GM18508 (cell line): ENCODE data around the gene NR2E3.

Experiments
- ATAC-seq: cut with Tn5 transposase; IDR thresholded peaks from one replicate; pipeline ENCODE4 v1.9.1; 2021; ENCODE audit warnings: moderate number of reproducible peaks; ENCODE audit not compliant: insufficient read depth, unreplicated experiment

The NR2E3 gene

GRCh38 chr15:71810256-71811035 lies at the start of gene NR2E3:
TSS of gene NR2E3 (plus strand) at chr15:71810554. CDS start at chr15:71810744, 190 bp downstream.
- ATAC-seq: no peak

- no peak for ATAC-seq
Observed at GRCh38 chr15:71760852-71761251, 49.5 kb upstream of the NR2E3 start.

- no peak for ATAC-seq
Observed at GRCh38 chr15:71761649-71762048, 48.7 kb upstream of the NR2E3 start.

GRCh38 chr15:71768184-71768583 lies 42.2 kb upstream of the NR2E3 start:
- no peak for ATAC-seq

GRCh38 chr15:71773206-71773859 lies 37.0 kb upstream of the NR2E3 start:
- ATAC-seq: no peak

GRCh38 chr15:71775856-71776255 lies 34.5 kb upstream of the NR2E3 start:
- ATAC-seq: no peak

GRCh38 chr15:71776304-71776703 lies 34.0 kb upstream of the NR2E3 start:
- ATAC-seq: no peak

GRCh38 chr15:71777216-71777943 lies 33.0 kb upstream of the NR2E3 start:
- no peak for ATAC-seq

- ATAC-seq: no peak
Observed at GRCh38 chr15:71779073-71779797, 31.1 kb upstream of the NR2E3 start.

- ATAC-seq: no peak
Observed at GRCh38 chr15:71780115-71780976, 30.0 kb upstream of the NR2E3 start.

GRCh38 chr15:71781179-71781964 lies 29.0 kb upstream of the NR2E3 start:
- no peak for ATAC-seq

- no peak for ATAC-seq
Observed at GRCh38 chr15:71781965-71782265, 28.4 kb upstream of the NR2E3 start.

- no peak for ATAC-seq
Observed at GRCh38 chr15:71782422-71783165, 27.8 kb upstream of the NR2E3 start.

- no peak for ATAC-seq
Observed at GRCh38 chr15:71784719-71785118, 25.6 kb upstream of the NR2E3 start.

GRCh38 chr15:71785996-71786395 lies 24.4 kb upstream of the NR2E3 start:
- no peak for ATAC-seq

GRCh38 chr15:71786673-71787072 lies 23.7 kb upstream of the NR2E3 start:
- ATAC-seq: no peak

- ATAC-seq: no peak
Observed at GRCh38 chr15:71788646-71789579, 21.4 kb upstream of the NR2E3 start.
